HG02884 (cell line): ENCODE measurements around the gene SSX4.
"Not testable (repeated sequence)": the region's sequence is repeated elsewhere in the genome, so short reads cannot be mapped to it uniquely, and the experiment has no call there.

Experiments
- ATAC-seq: cut with Tn5 transposase; IDR thresholded peaks from one replicate; pipeline ENCODE4 v1.9.1; 2021; ENCODE audit warnings: mild to moderate bottlenecking, moderate library complexity; ENCODE audit not compliant: unreplicated experiment

The SSX4 gene

GRCh38 chrX:48383239-48383638 is at the start of gene SSX4:
Gene SSX4 (plus strand): TSS chrX:48383539. CDS start chrX:48384054, 515 bp downstream.
- ATAC-seq = not testable (repeated sequence)

DNA sequence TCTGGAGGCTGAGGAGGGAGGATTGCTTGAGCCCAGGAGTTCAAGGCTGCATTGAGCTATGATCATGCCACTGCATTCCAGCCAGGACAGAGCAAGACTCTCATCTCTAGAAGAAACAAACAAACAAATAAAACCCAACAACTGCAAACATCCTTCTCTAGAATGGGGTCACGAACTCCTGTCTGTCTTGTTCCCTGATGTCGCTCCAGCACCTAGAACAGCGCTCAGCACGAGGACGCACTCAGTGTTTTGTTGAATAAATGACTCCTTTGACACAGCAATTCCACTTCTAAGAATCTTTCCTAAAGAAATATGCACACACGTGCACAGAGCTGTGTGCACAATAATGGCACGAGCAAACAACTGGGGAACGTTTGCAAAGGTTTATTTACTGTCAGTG is 37.3 kb upstream of the SSX4 start:
- not testable (repeated sequence) for ATAC-seq

DNA sequence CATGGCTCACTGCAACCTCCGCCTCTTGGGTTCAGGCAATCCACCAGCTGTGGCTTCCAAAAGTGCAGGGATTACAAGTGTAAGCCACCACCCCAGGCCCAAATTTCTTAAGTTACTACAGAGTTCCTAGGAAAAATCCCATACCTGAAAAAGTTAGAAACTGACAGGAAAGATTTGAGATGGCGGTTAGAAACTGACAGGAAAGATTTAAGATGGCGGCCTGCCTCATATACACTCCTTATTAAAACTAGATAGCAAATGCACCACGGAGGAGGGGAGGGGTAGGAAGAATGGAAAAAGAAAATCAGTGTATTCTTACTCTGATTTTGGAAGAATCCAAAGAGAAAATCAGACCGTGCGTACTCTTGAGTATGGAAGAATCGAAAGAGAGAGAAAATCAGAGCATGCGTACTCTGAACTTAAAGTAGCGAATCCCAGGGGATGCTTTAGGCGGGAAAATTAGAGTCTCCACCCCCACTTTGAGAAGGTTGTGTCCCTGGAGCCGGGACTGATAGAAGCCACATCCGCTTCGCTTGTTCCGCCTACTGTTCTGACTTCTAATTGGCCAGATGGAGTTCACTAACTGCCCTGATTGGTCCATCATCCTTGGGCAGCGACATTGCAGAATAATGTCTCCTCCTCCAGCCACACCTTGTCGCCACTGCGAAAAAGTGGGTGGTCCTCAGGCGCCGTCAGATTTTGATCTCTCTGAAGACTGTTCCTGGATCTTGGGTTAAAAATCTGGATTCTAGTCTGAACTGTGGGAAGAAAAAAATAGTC is 26.8 kb upstream of the SSX4 start, which contains the start of gene SSX3:
Gene SSX3 (minus strand): TSS at position 389 of the 780 bp plus-strand sequence. CDS start 1,454 bp downstream, outside the sequence.
- ATAC-seq = not testable (repeated sequence)

DNA sequence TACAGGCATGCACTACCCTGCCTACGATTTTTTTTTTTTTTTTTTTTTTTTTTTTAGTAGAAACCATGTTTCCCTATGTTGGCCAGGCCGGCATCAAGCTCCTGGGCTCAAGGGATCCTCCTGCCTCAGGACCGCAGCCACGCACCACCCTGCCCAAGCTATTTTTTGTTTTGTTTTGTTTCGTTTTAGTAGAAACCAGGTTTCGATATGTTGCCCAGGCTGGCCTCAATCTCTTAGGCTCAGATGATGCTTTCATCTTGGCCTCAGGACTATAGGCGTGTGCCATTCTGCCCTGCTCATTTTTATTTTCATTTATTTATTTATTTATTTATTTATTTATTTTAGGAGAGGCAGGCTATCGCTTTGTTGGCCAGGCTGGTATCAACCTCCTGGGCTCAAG is 25.7 kb upstream of the SSX4 start:
- no peak for ATAC-seq

DNA sequence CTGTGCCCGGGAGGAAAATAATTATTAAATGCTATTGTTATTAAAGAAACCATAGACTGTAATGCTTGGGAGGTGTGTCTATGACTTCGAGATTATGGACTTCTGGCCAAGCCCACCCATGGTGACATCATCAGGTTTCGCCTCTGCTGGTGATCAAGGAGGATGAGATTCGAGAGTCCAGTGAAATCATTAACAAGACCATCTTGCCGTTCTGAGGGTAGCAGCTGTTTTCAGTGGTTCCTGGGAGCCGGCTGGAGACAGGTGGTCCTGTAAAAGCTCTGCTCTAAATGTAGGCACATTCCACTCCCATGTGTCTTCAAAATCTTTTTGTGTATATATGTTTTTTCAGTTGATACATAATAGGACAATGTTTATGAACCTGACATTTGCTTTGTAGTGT is 24.1 kb upstream of the SSX4 start:
- ATAC-seq = not testable (repeated sequence)

- not testable (repeated sequence) for ATAC-seq
These were observed 15.5 kb upstream of the SSX4 start for GRCh38 chrX:48367717-48368408.

GRCh38 chrX:48370408-48370807 is 12.9 kb upstream of the SSX4 start:
- ATAC-seq = not testable (repeated sequence)

DNA sequence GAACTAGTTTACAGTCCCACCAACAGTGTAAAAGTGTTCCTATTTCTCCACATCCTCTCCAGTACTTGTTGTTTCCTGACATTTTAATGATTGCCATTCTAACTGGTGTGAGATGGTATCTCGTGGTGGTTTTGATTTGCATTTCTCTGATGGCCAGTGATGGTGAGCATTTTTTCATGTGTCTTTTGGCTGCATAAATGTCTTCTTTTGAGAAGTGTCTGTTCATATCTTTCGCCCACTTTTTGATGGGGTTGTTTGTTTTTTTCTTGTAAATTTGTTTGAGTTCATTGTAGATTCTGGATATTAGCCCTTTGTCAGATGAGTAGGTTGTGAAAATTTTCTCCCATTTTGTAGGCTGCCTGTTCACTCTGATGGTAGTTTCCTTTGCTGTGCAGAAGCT is 13.6 kb downstream of the SSX4 start:
- not testable (repeated sequence) for ATAC-seq

DNA sequence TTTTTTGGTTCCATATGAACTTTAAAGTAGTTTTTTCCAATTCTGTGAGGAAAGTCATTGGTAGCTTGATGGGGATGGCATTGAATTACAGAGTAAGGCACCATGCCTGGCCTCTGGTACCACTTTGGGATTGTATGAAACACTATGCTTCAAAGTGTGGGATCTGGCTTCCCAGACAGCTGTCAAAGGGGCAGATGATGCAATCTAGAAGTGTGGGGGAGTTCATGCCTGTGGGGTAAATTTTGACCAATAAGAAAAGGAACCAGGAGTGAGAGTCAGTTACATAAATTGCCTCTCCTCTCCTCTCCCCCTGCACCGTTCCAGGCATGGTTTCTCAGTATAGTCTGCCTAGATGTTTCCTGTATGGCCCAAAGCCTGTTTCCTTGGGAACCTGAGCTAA is 14.5 kb downstream of the SSX4 start:
- ATAC-seq = not testable (repeated sequence)

GRCh38 chrX:48411860-48412259 is 28.5 kb downstream of the SSX4 start, which contains the start of gene SSX4B:
Gene SSX4B (minus strand): TSS chrX:48411960. CDS start chrX:48411372, 588 bp downstream.
- not testable (repeated sequence) for ATAC-seq

DNA sequence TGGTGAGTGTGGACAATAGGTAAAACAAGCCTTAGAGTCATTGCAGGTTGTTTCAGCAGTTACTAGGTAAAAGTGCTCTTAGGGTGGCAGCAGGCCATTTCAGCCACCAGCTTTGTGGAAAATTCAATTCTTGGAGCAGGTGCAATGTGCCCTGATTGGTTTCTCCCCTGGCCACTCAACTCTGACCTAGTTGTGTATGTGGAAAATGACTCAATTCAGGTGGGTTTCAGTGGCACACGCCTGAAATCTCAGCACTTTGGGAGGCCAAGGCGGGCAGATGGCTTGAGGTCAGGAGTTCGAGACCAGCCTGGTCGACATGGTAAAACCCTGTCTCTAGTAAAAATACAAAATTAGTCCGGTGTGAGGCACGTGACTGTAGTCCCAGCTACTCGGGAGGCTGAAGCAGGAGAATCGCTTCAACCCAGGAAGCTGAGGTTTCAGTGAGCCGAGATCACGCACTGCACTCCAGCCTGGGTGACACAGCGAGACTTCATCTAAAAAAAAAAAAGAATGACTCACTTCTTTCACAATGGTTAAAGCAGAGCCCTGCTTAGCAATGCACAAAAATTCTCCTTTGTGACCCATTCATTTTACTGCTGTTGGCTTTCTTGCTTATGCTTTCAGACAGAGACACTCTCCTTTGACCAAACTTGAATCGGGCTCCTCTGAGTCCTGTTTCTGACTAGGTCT is 43.8 kb downstream of the SSX4 start:
- ATAC-seq = not testable (repeated sequence)

DNA sequence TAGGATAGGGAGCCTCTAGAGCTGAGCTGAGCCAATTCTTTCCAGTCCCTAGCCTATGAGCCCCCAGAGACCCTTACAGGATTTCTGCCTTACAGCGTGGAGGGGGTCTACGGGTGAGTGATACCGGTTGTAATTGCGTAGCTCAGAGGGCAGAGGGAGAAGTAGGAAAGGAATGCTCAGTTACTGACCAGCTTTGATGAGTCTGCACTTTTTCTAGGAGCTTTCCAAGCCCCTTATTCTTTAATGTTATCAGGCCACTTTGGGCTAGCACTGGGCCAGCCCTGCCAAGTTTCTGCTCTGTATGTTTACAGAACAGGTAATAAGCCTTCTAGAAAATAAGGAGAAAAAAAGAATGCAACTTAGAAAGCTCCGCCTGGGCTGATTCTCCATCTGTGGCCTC is 46.3 kb downstream of the SSX4 start:
- ATAC-seq = not testable (repeated sequence)

DNA sequence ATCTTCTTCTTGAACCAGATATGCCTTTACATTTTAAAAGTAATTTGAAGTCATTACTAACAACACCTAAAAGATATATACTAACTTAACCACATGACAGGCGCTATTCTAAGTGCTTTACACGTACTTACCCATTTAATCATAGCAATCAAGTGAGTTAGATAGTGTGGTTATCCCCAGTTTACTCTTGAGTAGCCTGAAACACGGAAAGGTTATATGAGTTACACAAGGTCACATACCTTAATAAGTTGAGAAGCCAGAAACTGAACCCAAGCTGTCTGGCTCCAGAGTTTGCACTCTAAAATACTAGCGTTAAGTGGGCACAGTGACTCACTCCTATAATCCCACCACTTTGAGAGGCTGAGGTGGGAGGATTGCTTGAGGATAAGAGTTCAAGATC is 46.8 kb downstream of the SSX4 start:
- not testable (repeated sequence) for ATAC-seq

DNA sequence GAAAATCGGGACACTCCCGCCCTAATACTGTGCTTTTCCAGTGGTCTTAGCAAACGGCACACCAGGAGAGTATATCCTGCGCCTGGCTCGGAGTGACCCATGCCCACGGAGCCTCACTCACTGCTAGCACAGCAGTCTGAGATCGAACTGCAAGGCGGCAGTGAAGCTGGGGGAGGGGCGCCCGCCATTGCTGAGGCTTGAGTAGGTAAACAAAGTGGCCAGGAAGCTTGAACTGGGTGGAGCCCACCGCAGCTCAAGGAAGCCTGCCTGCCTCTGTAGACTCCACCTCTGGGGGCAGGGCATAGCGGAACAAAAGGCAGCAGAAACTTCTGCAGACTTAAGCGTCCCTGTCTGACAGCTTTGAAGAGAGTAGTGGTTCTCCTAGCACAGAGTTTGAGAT is 50.4 kb downstream of the SSX4 start:
- not testable (repeated sequence) for ATAC-seq
